HuH-7.5 (cell line): ENCODE data around the gene LPIN1.

ENCODE experiments used
- DNase-seq: peaks from one replicate; pipeline ENCODE4 v3.0.0; 2011; ENCODE audit warnings: low spot score

The LPIN1 gene

DNA sequence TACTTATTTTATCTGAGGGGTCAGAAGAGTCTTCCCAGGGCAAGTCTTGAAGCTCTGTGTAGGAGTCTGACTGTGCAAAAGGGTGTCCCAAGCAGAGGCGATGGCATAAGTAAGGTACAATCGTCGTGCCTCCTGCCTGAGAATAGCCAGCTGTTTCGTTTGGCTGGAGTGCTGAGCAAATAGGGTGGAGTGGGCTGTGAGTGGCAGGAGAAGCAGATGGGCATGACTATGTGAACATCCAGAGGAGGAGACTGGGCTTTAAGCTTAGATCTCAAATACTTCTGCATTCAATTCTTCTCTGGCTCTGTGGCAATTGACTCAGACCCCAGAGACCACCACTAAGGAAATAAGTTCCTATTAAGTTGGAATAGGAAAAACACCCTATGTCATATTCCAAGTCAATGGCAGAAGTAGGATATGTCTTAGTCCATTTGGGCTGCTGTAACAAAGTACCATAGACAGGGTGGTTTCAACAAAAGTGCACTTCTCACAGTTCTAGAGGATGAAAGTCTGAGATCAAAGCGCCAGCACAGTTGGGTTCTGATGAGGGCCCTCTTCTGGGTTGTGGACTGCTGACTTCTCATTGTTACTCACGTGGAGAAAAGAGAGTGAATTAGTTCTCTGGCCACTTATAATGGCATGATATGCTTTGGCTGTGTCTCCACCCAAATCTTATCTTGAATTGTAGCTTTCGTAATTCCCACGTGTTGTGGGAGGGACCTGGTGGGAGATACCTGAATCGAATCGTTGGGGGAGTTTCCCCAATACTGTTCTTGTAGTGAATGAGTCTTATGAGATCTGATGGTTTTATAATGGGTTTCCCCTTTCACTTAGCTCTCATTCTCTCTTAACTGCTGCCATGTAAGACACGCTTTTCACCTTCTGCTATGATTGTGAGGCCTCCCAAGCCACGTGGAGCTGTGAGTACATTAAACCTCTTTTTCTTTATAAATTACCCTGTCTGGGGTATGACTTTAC lies 120.2 kb downstream of the LPIN1 start:
- no peak for DNase-seq

- no peak for DNase-seq
Measured at GRCh38 chr2:11867926-11868325, 121.5 kb downstream of the LPIN1 start.

DNA sequence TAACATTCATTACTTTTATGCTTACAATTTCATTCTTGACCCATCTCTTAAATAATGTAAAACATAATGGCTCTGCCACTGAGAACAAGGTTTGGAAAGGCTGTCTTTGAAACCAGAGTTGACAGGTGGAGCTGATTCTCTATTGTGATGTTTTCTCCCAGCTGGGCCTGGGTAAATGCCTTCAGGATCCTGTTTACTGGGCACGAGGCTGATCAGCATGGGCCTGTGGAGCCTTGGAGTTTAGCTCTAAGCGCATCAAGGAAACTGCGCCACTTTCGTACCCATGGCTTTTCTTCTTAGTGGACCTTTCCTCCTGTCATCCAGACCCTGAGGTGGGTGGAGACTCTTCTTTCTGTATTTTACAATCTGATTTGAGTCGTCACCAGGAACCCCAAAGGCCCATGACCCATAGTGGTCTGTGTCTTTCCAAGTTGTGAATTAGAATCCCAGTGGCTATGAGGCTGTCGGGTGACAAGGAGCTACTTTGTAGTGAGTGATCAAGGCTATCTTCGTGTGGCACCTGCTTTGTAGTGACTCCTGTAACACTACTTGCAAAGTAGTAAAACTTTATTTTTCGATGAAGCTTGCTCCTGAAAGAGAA lies 123.1 kb downstream of the LPIN1 start:
- no peak for DNase-seq

DNA sequence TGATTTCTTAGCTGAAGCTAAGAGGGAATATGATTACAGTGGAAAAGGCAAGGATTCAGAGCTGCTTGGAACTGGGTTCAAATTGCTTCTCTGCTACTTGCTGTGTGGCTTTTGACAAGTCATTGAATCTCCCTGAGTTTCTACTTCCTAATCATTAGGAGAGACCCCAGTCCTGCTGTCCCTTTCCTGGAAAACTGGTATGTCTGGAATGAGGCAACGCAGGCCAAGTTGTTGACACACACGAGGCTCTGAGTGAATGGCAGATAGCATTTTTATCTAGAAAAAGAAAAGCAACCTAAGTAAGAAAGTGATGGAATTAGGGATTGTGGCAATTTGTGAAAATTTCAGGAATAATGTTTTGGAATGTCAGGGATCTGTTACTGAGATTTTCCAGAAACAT lies 123.6 kb downstream of the LPIN1 start:
- DNase-seq: no peak

DNA sequence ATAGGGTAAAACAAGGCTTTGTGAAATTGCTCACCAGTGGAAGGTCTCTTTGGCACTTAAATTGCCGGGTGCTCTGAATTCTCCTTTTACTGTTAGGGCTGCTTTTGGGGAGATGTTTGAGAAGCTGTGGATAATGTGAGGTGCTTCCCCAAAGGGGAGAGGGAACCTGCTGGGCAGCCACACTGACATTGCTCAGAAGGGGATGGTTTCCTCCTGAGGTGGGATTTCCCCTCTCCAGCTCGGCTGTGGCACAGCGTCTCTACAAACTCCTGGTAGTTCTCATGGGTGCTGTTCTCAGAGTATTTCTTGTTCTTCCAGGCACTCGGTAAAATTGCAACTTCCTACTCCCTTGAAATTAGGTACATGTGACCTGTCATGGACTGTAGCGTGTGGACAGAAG lies 124.2 kb downstream of the LPIN1 start:
- DNase-seq: no peak

GRCh38 chr2:11871421-11871820 lies 125.0 kb downstream of the LPIN1 start:
- DNase-seq: no peak

GRCh38 chr2:11872247-11872947 lies 126.0 kb downstream of the LPIN1 start:
- no peak for DNase-seq

DNA sequence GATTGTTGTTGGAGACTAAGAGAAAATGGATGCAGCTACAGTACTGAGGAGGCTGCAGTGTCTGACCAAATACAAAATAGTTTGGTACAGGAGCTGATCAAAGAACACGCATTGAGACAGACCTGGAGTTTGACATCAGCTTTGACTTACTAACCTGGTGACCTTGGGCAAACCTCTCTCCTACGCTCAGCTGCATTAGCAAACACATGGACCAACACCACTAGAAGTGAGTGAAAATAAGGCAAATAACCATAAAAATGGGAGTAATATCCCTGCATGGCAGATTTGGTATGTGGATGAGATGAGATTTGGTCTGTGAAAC lies 126.5 kb downstream of the LPIN1 start:
- no peak for DNase-seq

DNA sequence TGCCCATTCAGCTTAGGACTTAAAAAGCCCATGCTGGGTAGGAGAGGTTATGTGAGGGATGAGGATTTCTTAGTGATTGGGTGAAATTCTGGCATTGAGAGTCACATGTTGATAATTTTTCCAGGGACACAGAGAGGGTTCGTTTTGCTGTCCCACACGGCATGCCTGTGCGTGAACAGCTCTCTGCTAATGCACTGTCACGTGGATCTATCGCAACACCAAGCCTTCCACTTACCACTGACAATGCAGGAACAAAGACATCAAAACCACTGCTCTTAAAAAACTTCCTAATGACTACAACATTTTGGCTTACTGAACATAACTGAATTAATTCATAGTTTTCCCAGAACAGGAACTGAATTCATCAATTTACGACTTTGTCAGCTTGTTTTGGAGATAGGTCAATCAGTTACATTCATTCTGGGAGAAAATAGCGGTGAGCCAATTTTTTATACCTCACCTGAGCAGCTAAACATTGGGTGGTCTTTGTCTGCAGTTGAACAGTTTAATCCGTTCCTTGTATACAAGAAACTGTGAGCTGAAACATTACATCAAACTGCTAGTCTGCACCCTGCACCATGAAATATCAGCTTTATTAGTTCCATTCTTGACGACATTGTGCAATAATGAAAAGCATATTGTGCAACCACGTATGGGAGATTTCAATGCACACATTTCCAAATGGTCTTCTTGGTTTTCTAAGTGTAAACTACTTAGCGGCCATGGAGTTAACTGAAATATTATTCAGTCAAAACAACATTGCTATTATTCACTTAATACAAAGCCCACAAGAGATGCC lies 127.1 kb downstream of the LPIN1 start:
- no peak for DNase-seq

DNA sequence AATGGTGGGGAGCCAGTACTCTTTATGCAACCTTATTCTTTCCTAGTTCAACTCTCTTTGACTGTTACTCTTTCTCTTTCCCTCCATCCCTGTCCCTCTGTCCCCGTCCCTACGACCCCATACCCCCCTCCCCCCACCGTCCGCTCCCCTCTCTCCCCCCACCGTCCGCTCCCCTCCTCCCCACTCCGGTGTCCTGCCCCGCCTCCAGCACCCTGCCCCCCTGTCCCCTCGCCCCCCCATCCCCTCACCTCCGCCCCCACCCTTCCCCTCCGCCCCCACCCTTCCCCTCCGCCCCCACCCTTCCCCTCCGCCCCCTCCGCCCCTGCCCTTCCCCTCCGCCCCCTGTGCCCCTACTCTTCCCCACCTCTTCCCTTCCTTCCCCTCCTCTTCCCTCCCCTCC lies 128.4 kb downstream of the LPIN1 start:
- DNase-seq: no peak

DNA sequence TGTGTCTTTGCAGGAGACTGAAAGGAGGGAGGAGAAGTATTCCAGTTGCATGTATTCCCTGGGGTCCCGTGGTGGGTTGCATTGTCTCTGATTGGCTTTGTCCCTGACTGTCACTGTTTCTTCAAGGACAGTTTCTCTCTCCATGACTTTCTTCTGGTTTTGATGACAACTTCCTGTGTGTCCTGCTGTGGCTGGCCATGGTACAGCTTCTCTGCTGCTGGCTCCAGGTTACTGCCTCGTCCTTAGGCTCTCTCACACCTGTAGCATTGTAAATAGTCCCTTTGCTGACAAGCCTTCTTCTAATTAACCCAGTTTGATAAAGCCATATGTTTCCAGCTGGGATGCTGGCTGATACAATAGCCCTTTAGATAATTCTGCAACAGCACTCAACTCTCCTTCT lies 129.0 kb downstream of the LPIN1 start:
- no peak for DNase-seq

GRCh38 chr2:11876436-11876835 lies 130.0 kb downstream of the LPIN1 start:
- no peak for DNase-seq

GRCh38 chr2:11876889-11877288 lies 130.5 kb downstream of the LPIN1 start:
- DNase-seq: no peak
